NCI-H1092 (cell line): Measurements from ENCODE around the gene PGF.

Experiments
- DNase-seq: peaks from one replicate; lab custom pipeline; 2025; lab: John Stamatoyannopoulos, UW

PGF gene

DNA sequence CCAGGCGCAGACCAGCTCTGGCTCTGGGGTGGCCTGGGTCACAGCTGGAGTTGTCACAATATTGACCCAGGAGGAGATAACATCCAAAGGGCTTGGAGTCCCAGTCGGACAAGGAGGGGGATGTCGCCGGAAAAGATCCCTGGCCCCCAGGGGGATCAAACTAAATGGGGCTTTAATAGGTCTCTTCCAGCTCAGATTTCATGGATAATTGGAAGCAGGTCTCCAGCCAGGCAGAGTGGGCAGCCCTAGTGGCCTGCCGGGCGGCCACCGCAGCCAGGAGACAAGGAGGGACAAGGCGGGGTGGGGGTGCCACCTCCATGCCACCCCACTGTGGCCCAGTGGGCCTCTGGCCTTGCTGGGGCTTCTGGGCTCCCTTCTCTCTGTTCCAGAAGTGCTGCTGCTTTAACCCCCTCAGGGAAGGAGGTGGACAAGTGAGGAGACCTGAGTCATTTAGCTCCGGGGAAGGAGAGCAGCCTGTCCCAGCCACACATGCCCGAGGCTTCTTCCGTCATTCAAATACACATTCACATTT, 23.1 kb upstream of the PGF start:
- no peak for DNase-seq

DNA sequence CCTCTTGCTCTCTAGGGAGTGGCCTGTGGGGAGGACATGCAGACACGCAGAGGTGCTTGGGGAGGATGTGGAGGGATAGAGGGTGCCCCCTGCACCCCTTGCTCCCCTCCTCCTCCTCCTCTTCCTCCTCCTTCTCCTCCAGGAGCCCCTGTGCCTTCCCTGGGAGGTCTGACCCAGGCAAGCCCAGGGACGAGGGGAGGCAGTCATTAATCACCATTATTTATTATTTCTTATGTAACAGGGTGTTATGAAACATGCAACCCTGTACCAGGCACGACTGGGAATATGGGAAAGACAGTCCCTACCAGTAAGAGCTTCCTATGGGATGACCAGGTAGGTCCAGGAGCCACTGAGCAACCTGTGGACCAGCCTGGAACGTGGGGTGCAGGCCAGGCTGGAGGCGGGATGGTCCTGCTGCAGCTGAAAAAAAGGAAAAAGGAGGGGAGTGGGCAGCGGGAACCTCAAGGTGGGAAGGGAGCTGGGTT, 22.5 kb upstream of the PGF start:
- no peak for DNase-seq

DNA sequence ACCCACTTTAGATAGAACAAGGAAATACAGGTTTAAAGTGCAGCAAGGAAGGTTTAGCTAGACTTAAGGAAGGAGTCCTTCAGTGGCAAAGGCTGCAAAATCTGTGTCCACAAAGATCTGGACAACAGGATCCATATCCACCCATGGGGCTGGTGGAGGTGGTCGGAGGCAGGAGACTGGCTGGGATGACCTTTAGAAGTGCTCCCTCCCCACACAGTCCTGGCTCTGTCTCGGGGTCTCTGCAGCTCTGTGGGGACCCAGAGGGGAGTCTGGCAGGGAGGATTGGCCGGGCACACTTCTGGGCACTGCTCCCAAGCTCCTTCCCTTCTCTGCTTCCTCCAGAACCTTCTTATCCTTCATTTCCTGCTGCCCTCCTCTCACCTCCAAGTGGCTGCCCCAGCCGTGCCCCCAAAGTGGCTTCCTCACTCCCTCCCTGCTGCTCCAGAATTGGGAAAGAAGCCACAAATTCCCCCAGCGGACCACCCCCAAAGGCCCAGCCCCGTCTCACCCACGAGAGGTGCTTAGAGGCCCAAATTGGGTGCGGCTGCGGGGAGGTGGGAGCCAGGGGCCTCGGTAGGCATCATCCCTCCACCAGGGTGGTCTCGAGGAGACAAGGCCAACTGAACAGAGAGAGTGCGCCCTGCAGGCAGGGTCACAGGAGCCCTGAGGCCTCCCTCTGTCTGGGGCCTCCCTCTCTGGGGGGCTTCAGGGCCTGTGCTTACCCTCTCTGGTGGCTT, 21.9 kb upstream of the PGF start:
- no peak for DNase-seq

DNA sequence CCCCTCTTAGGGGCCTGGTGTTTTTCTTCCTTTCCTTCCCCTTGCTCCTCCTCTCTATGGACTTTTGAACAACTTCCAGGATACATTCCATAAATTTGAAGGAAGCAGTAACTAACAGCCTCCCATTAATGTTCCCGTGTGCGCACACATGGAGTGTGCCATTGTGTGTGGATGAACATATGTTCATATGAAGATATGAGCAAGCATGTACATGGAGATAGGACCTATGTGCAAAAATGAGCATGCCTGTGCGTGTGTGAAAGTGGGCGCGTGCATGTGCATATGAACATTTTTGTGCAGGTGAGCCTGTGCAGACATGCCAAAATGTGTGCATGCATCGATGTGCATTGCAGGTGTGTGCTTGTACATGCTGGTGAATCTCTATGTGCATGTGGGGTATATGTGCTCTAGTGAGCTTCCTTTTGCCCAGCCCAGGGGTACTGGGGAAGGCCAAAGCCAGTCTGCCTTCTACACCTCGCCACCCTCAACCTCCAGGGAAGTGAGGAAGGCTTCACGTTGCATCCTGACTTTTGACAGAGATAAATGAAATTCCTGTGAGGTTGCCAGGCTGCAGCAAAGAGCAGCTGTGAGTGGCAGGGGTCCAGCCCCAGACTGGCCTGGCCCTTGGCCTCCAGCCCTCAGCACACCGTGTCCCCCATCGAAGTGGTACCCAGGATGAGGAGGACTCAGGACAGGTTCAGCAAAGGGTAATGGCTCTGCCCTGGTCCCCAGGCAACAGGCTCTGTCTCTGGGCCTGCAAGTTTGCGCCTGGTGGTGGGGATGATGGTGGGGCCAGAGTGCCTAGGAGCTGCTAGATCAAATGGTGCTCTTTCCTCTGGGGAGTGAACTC, 21.1 kb upstream of the PGF start:
- no peak for DNase-seq

- DNase-seq = no peak
These were observed 19.8 kb upstream of the PGF start for GRCh38 chr14:74975059-74975810.

DNA sequence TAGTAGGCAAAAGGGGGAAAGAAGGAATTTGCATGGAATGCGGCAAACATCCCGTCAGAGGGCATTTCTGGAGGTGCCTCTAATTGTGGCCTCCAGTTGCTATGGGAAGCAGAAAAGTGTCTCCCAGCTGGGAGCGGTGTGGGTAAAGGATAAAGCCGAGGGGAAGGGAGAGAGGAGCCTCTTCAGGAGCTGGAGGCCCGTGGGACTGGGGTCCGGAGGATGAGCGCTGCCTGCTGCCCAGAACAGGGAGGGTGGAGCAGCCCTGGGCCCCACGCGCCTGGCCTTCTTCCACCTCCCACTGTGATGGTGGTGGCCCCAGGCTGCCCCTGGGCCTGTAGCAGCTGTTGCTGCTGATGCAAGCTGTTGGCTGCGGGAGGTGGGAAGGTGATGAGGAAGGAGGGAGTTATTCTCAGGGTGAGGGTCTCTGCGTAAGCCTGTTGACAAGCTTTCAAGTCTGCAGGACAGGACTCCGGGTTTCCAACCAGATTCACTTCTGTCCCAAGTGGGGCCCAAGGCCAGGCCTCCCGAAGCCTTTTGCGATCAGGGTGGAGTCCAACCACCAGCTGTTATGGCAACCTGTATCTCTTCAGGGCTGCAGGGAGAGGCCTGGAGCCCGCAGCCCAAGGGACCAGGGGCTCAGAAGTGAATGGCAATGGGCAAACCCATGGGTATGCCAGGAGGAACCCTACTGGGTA, 19.1 kb upstream of the PGF start:
- no peak for DNase-seq

- no peak for DNase-seq
These were observed 18.5 kb upstream of the PGF start for GRCh38 chr14:74973905-74974363.

- no peak for DNase-seq
These were observed 17.7 kb upstream of the PGF start for GRCh38 chr14:74973003-74973653.

- no peak for DNase-seq
These were observed 13.4 kb upstream of the PGF start for GRCh38 chr14:74968811-74969210.

DNA sequence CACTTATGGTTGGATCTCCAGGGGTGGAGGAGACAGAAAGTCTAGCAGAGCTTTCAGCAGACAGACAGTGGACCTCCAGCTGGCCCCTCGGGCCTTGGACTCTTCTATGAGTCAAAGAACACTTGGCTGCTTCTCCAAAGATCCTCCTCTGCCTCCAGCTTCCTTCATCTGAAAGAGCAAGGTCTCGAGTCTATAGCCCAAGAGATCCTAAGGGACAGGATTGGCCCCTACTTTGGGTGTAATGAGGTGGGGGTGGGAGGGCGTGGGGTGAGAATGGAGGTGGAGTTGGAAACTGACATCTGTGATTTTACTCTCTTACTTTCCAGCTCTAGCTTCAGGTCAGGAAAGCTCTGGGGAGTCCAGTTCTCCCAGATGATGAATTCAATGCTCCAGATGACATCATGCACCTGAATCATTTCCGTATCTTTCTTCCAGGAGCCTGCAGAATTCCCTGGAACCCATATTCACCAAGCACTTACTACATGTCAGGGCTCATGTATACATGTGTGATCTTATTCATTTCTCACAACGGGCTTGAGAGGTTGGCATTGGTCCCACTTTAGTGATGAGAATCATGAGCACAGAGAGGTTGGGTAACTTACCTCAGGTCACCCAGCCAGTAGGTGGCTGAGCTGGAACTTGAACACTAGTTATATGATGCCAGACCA, 10.2 kb upstream of the PGF start:
- DNase-seq = no peak

GRCh38 chr14:74964787-74965485, 9.5 kb upstream of the PGF start:
- DNase-seq = no peak

- no peak for DNase-seq
These were observed 8.4 kb upstream of the PGF start for GRCh38 chr14:74963705-74964271.

DNA sequence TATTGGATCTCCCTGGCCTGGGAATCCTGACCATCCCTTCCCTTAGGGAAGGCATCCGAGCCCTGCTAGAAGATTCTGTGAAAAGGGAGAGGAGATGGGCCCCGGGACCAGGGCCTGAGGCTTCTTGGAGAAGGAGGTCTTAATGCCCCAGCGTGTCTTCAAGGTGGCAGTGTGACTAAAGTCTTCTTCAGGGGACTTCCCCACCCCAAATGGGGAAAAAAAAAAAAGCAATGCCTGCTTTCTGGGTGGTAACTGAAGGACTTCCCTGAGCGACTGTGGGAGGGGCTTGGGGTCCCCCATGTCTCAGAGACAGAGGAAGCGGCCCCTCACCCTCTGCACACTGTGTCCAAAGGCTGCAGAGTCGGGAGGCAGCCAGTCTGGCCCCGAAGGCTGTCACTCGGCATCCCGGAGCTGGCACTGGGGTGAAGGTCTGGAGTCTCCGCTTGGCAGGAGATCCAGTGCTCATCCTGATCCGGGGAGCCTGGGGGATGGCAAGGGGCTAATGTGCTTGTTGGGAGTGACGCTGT, 7.8 kb upstream of the PGF start:
- no peak for DNase-seq

DNA sequence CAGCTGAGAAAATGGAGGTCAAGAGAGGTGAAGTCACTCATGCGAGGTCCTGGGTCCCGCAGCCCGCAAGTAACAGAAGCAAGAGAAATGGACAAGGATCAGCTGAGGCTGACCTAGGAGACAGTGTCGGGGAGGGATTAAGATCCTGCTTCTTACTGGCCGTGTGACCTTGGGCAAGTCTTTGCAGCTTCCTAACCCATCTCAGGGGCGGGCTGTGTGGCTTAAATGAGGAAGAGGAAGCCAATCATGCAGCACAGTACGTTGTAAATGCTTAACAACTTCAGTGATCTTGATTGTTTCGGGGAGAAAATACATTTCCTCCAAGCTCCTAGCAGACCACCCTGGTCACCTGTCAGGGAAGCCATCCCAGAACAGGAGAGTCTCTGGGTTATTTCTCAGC, 7.1 kb upstream of the PGF start:
- no peak for DNase-seq

DNA sequence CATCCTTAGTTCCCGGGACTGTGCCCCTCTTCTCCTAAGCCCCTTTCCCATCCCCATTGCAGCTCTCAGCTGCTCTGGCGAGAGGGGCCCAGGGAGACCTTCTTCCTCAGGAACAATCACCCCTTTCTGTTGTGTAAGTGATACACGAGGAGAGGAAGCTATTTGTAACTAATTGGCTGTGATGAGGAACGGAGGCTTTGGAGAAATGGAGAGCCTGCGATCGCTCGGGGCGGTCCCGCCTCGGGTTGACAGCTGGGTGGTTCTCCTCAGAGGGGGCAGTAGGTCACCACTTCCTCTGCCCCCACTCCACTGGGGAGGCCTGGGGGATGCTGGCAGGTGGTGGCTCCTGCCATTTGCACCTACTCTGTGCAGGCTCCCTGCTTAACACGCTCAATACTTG, 6.6 kb upstream of the PGF start:
- DNase-seq = no peak

DNA sequence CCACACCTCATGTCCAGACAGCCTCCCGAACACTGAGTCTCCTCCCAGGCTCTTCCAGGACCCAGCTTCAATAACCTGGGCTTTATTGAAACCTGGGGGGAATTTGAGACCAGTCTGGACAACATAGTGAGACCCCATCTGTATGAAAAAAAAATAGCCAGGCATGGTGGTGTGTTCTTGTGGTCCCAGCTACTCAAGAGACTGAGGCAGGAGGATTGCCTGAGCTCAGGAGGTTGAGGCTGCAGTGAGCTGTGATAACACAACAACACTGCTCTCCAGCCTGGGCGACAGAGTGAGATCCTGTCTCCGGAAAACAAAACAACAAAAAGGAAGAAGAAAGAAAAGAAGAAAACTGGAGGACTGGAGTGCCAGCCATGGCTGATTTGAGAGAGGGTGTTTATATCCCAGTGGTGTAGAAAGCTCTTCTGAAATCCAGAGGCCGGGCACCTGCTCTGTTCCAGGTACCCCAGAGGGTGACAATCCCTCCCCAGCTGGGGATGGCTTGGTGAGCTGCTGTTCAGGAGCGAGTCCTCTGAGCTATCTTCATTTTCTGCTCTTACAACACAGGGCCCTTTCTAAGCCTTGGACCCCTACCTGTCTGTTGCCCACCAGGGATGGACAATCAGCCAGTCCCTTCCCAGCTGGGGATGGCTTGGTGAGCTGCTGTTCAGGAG, 6.0 kb upstream of the PGF start:
- no peak for DNase-seq

GRCh38 chr14:74960736-74961135, 5.3 kb upstream of the PGF start:
- no peak for DNase-seq

DNA sequence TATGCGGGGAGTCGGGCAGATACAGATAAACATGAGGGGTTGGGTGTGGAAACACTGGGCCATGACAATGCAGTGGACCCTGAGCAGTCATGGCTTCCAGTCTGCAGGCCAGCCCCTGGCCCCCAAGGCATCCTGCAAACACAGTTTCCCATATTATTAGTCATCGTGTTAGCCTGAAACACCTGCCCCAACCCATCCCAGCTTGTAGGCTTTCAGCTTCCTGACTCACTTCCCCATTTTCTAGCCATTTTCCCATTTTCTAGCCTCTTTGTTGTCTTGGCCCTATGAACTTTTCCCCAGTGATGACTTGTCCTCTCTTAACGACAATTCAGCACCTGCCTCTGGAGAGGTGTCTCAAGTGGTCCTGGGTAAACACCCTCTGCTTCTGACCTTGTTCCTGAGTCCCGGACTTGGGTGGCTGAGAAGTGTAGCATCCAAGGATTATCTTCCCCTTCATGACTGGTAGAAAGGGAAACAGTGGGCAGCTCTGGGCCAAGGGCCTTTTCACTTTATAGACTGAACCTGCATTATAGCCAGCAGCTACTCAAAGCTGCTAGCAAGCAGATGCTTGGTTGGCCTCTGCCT, 4.3 kb upstream of the PGF start:
- no peak for DNase-seq
